ENCODE data around the gene WNT9B.

GRCh38 chr17:46892192-46892703 lies 40.9 kb downstream of the WNT9B start:
- TF ChIP-seq CTCF (IDR thresholded peaks at IDR 0.05; ENCODE audit: low read depth, low read length, missing input control) (no peak), YY1 (IDR thresholded peaks at IDR 0.05) (no peak), RAD21 (IDR thresholded peaks at IDR 0.05) (no peak), TAF1 (conservative IDR thresholded peaks at IDR 0.05) (no peak), GABPA (IDR thresholded peaks at IDR 0.05 in 1 of 2, conservative IDR thresholded peaks at IDR 0.05 in 1 of 2) (no peak), MAX (IDR thresholded peaks at IDR 0.05) (no peak), FOXA1 (IDR thresholded peaks at IDR 0.05) (no peak), EGR1 (IDR thresholded peaks at IDR 0.05; ENCODE audit: low read depth in 2 of 2) (no peak)

All from liver (tissue), 3 donors.